Measurements from ENCODE around the gene OPCML. TPM values are rescaled to one million over a fixed set of nuclear protein-coding genes. Genes with fewer than 3 reads are reported as not detected.

Gene OPCML
- total RNA-seq, 1 experiment from 2014 or later = not detected

DNA sequence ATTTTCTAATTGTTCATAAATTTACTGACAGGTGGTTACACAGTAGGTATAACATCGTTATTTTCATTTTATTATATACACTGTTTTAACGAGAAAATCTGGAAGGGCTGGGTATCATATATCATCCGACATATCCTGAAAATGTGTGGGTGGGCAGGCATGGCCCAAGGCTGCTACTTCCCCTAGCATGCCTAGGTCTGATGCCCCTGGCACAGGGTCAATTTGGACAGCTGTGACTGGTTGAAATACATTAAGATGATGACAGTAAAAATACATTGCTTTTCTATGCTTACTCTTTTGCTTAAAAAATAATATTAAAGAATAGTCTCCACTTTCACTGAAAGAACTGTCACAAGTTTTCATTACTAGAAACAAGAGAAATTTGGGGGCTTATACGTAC is 908.8 kb downstream of the OPCML start:
- Histone ChIP-seq H3K27me3 (ENCODE audit: low read length) (no peaks in the 10 kb centered on the region), H3K4me3 (ENCODE audit: low read length) (no peak overlapping the region), H3K27ac (ENCODE audit: low read length) (no peak overlapping the region), H2AFZ (ENCODE audit: low read length) (no peak overlapping the region), H3K79me2 (ENCODE audit: low read length) (no peaks in the 10 kb centered on the region), H3K4me1 (ENCODE audit: insufficient read depth, low read length) (no peaks in the 10 kb centered on the region), H3K9ac (ENCODE audit: low read length) (no peak overlapping the region), H3K36me3 (ENCODE audit: low read depth, low read length) (no peaks in the 10 kb centered on the region), H3K9me2 (replicated peaks; ENCODE audit: low read length) (no peaks in the 10 kb centered on the region), H3K9me3 (ENCODE audit: low read length) (peaks cover 13% of the 10 kb centered on the region), H3K4me2 (ENCODE audit: low read length) (no peak overlapping the region), H4K20me1 (ENCODE audit: low read length) (no peaks in the 10 kb centered on the region), H3F3A (ENCODE audit: low read length, unreplicated experiment) (no peaks in the 10 kb centered on the region)
- POLR2A ChIA-PET (ENCODE audit: unreplicated experiment) = no interaction called here
- ATAC-seq = no peak
- no TSS peak for BruUV-seq (replicated peaks)
- intact Hi-C loops (cut with micrococcal nuclease) = no loop called here
- no peak for DNase-seq
- TF ChIP-seq, protein P1, sequence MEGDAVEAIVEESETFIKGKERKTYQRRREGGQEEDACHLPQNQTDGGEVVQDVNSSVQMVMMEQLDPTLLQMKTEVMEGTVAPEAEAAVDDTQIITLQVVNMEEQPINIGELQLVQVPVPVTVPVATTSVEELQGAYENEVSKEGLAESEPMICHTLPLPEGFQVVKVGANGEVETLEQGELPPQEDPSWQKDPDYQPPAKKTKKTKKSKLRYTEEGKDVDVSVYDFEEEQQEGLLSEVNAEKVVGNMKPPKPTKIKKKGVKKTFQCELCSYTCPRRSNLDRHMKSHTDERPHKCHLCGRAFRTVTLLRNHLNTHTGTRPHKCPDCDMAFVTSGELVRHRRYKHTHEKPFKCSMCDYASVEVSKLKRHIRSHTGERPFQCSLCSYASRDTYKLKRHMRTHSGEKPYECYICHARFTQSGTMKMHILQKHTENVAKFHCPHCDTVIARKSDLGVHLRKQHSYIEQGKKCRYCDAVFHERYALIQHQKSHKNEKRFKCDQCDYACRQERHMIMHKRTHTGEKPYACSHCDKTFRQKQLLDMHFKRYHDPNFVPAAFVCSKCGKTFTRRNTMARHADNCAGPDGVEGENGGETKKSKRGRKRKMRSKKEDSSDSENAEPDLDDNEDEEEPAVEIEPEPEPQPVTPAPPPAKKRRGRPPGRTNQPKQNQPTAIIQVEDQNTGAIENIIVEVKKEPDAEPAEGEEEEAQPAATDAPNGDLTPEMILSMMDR (conservative IDR thresholded peaks at IDR 0.05; ENCODE audit: low read depth, low read length) = no peak
- TF ChIP-seq EZH2 (IDR thresholded peaks at IDR 0.05; ENCODE audit: low read length, unreplicated experiment) (no peak), EZH2phosphoT487 (IDR thresholded peaks at IDR 0.05; ENCODE audit: borderline replicate concordance, low read length) (no peak)
- CTCF ChIA-PET = no interaction called here

DNA sequence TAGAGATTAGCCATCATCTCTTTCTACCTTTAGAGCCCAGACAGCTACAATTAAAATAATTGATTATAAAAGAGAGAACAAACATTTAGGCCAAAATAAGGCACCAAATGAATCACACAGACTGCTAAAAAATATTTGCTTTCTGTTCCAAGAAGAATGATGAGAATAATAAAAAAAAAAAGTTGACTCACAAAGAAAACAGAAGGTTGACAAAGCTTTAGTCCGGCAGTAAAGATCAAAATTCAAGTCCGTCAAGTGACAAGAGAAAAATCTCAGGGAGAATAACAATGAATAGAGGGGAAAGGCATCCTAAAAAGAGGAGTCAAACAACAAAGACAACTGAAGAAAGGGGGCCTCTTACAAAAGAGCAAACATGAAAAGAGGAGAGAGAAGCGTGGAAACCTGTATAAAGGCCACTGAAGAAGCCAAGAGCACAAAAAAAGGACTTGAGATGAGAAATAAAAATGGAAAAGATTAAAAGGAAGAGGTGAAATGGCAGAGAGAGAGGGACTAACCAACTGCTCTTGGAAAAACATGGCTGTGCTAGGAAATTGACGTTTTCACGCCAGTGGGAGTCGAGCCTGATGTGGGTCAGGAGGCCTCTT is 910.2 kb downstream of the OPCML start:
- no peaks in the 10 kb centered on the region for H4K20me1 ChIP-seq (ENCODE audit: low read length)
- H3K27me3 ChIP-seq (ENCODE audit: low read length) = no peaks in the 10 kb centered on the region
- H3K4me2 ChIP-seq (ENCODE audit: low read length) = no peak overlapping the region
- no peak for ATAC-seq
- no peaks in the 10 kb centered on the region for H3K36me3 ChIP-seq (ENCODE audit: low read depth, low read length)
- H3K4me1 ChIP-seq (ENCODE audit: insufficient read depth, low read length) = no peaks in the 10 kb centered on the region
- ChIA-PET CTCF (no interaction called here), POLR2A (ENCODE audit: unreplicated experiment) (no interaction called here)
- H3K9me3 ChIP-seq (ENCODE audit: low read length) = peaks cover 17% of the 10 kb centered on the region
- intact Hi-C loops (cut with micrococcal nuclease) = no loop called here
- no peaks in the 10 kb centered on the region for H3K9me2 ChIP-seq (replicated peaks; ENCODE audit: low read length)
- no peak overlapping the region for H2AFZ ChIP-seq (ENCODE audit: low read length)
- no peaks in the 10 kb centered on the region for H3K79me2 ChIP-seq (ENCODE audit: low read length)
- no peak overlapping the region for H3K4me3 ChIP-seq (ENCODE audit: low read length)
- no peaks in the 10 kb centered on the region for H3F3A ChIP-seq (ENCODE audit: low read length, unreplicated experiment)
- no TSS peak for BruUV-seq (replicated peaks)
- no peak for TF ChIP-seq EZH2 (IDR thresholded peaks at IDR 0.05; ENCODE audit: low read length, unreplicated experiment)
- TF ChIP-seq, protein P1 (conservative IDR thresholded peaks at IDR 0.05; ENCODE audit: low read depth, low read length) = no peak
- no peak for TF ChIP-seq EZH2phosphoT487 (IDR thresholded peaks at IDR 0.05; ENCODE audit: borderline replicate concordance, low read length)
- no peak overlapping the region for H3K27ac ChIP-seq (ENCODE audit: low read length)
- DNase-seq = no peak
- H3K9ac ChIP-seq (ENCODE audit: low read length) = no peak overlapping the region

DNA sequence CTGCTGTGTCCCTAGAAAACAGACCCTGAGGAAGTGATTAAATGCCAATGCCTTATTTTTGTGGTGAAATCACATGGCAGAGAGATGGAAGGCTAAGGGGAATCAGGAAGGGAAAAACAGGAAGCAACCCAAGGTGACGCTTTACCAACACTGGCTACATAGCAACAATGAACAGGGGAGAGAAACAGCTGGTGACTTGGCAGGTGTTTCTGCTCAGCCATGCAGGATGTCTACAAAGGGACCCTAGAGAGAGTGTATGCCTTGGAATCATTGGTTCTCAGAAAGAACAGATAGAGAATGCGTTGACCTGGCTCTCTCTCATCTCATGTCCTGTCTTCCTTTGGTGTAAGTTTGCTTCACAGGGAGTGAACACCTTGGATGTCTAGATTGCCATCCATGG is 911.9 kb downstream of the OPCML start:
- Histone ChIP-seq H3K9ac (ENCODE audit: low read length) (no peak overlapping the region), H3F3A (ENCODE audit: low read length, unreplicated experiment) (no peaks in the 10 kb centered on the region), H4K20me1 (ENCODE audit: low read length) (no peaks in the 10 kb centered on the region), H3K27me3 (ENCODE audit: low read length) (no peaks in the 10 kb centered on the region), H3K4me1 (ENCODE audit: insufficient read depth, low read length) (no peaks in the 10 kb centered on the region), H3K9me3 (ENCODE audit: low read length) (peaks cover 24% of the 10 kb centered on the region), H3K4me3 (ENCODE audit: low read length) (no peak overlapping the region), H3K4me2 (ENCODE audit: low read length) (no peak overlapping the region), H3K9me2 (replicated peaks; ENCODE audit: low read length) (no peaks in the 10 kb centered on the region), H3K36me3 (ENCODE audit: low read depth, low read length) (no peaks in the 10 kb centered on the region), H2AFZ (ENCODE audit: low read length) (no peak overlapping the region), H3K27ac (ENCODE audit: low read length) (no peak overlapping the region), H3K79me2 (ENCODE audit: low read length) (no peaks in the 10 kb centered on the region)
- DNase-seq = no peak
- ChIA-PET CTCF (no interaction called here), POLR2A (ENCODE audit: unreplicated experiment) (no interaction called here)
- intact Hi-C loops (cut with micrococcal nuclease) = no loop called here
- ATAC-seq = no peak
- TF ChIP-seq EZH2phosphoT487 (IDR thresholded peaks at IDR 0.05; ENCODE audit: borderline replicate concordance, low read length) (no peak), EZH2 (IDR thresholded peaks at IDR 0.05; ENCODE audit: low read length, unreplicated experiment) (no peak)
- TF ChIP-seq, protein P1 (conservative IDR thresholded peaks at IDR 0.05; ENCODE audit: low read depth, low read length) = no peak
- BruUV-seq (replicated peaks) = no TSS peak

All from PC-3 (cell line).